ENCODE data around the gene TNRC18.

The TNRC18 gene

DNA sequence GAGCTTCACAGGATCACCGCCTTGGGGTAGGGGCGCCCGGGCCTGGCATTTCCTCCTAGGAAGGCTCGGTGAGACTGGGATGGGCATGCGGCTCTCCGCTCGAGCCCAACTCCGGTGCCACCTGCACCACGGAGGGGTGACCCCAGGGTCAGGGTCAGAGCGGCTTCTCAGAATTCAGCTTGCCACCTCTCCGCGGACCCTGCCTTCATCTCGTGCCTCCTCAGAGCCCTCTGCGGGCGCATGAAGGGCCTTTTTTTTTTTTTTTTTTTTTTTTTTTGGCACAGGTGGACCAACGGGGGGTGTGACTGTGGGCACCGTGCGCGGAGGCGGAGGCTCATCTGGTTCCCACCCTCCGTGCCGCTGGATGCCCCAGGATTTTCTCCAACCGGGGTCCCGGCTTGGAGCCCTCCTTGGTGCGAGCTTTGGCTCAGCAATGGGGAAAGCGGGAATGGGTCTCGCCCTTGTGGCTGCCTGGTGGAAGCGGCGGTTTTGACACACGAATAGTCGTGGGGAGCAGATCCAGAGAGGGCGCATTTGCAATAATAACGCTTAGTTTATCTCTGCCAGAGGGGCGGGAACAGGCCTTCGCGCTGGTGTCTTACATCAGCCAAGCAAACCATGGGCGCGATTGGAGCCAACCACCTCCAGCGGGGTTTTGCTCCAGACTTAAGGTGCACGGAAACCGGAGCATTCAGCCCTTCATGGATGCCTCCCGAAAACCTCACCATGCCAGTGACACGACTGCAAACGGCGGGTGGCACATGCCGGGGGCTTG is 5.0 kb upstream of the TNRC18 start:
- DNase-seq (ENCODE audit: low spot score) = no peak

DNA sequence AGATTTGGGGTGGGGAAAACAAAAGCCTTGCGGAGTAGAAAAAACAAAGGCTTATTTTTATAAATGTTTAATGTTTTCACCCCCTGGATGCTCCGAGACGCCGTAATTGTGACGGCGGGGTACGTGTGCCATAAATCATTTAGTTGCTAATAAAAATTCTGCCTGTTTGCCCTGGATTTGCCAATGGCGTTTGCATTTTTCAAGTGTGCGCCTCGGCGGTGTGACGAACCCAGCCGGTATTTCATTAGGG is 2.5 kb upstream of the TNRC18 start:
- DNase-seq (ENCODE audit: low spot score) = no peak

GRCh38 chr7:5425507-5426225 is 2.0 kb upstream of the TNRC18 start:
- no peak for DNase-seq (ENCODE audit: low spot score)

GRCh38 chr7:5424749-5425506 is 1.3 kb upstream of the TNRC18 start:
- no peak for DNase-seq (ENCODE audit: low spot score)

GRCh38 chr7:5423976-5424748 is 528 bp upstream of the TNRC18 start:
- peak; percentile 46 for DNase-seq (ENCODE audit: low spot score)

- no peak for DNase-seq (ENCODE audit: low spot score)
Measured at GRCh38 chr7:5422396-5423305, 983 bp downstream of the TNRC18 start.

DNA sequence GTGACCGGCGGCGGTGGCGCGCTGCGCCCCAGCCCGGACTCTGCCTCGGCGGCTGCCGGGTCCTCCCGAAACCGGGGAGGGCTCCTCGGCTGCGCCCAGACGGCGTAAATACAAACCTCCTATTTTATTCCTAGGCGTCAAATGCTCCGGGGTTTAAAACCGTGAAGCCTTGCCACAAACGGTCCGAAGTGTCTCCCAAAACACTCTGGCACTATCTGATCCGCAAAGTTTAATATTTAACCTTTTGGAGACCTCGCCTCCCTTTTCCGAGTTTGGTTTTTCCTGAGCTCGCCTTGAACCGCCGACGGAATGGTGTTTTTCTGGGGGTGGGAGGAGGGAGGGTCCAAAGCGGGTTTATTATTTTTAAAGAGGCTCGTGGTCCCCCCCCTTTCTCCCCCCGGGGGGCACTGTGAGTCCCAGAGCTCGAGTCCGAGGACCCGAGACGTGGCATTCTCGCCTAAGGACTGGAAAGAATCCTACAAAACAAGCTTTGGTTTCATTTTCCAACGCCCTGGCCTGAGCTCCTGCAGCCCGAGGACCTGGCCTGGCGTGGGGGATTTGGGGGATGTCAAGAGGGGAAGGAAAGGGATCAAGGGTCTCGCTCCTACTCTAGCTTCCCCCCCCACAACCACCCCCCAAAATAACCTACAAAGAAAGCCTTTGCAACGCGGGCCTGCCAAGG is 1.8 kb downstream of the TNRC18 start:
- DNase-seq (ENCODE audit: low spot score) = no peak

GRCh38 chr7:5420881-5421713 is 2.5 kb downstream of the TNRC18 start:
- DNase-seq (ENCODE audit: low spot score) = no peak

DNA sequence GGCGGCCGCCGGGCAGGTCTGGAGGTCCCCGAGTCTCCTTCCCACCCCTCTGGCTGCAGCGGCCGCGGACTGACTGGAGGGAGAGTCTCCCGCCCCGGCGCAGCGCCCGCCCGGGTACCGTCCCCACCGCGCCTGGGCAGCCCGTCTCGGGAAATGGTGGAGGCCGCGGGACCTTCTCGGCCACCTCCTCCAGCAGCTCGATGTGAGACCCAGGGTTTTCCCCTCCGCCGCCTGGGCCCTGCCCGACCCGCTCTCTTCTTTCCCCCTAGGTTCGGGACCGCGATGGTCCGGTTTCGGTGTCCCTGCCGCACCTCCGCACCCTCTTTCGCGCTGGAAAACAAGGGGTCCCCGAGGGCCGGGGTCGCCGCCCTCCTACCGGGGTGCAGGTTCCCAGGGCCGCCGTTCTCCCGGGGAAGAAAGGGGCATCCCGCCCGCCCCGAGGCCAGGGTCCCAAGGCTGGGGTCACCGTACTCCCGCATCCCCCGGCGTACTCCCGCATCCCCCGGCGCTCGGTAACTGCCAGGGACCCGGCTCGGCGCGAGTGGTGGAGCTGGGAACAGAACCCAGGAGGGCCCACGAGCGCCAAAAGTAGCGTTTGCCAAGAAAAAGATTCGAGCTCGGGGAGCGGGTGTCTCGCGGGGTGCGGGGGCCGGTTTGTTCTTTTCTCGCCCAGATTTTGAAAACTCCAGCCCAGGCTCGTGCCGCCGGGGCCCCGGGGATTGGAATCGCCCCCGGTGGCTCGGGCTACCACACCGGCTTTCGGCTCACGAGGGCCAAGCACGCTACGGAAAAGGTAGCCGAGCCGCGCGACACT is 3.4 kb downstream of the TNRC18 start:
- DNase-seq (ENCODE audit: low spot score) = no peak

- DNase-seq (ENCODE audit: low spot score) = no peak
Measured at GRCh38 chr7:5419539-5420066, 4.0 kb downstream of the TNRC18 start.

- DNase-seq (ENCODE audit: low spot score) = no peak
Measured at GRCh38 chr7:5418285-5418582, 5.4 kb downstream of the TNRC18 start.

- no peak for DNase-seq (ENCODE audit: low spot score)
Measured at GRCh38 chr7:5417106-5418071, 6.2 kb downstream of the TNRC18 start.

- no peak for DNase-seq (ENCODE audit: low spot score)
Measured at GRCh38 chr7:5414916-5415315, 8.7 kb downstream of the TNRC18 start.

DNA sequence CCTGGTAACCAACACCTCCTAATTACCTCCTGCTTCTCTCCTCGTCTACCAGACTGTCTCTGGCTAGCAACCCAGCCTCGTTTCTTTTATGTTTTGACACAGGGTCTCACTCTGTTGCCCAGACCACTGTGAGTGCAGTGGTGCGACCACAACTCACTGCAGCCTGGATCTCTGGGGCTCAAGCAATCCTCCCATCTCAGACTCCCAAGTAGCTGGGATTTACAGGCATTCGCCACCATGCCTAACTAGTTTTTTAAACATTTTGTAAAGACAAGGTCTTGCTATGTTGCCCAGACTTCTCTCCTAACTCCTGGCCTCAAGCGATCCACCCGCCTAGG is 10.2 kb downstream of the TNRC18 start:
- no peak for DNase-seq (ENCODE audit: low spot score)

- no peak for DNase-seq (ENCODE audit: low spot score)
Measured at GRCh38 chr7:5408777-5409176, 14.9 kb downstream of the TNRC18 start.

DNA sequence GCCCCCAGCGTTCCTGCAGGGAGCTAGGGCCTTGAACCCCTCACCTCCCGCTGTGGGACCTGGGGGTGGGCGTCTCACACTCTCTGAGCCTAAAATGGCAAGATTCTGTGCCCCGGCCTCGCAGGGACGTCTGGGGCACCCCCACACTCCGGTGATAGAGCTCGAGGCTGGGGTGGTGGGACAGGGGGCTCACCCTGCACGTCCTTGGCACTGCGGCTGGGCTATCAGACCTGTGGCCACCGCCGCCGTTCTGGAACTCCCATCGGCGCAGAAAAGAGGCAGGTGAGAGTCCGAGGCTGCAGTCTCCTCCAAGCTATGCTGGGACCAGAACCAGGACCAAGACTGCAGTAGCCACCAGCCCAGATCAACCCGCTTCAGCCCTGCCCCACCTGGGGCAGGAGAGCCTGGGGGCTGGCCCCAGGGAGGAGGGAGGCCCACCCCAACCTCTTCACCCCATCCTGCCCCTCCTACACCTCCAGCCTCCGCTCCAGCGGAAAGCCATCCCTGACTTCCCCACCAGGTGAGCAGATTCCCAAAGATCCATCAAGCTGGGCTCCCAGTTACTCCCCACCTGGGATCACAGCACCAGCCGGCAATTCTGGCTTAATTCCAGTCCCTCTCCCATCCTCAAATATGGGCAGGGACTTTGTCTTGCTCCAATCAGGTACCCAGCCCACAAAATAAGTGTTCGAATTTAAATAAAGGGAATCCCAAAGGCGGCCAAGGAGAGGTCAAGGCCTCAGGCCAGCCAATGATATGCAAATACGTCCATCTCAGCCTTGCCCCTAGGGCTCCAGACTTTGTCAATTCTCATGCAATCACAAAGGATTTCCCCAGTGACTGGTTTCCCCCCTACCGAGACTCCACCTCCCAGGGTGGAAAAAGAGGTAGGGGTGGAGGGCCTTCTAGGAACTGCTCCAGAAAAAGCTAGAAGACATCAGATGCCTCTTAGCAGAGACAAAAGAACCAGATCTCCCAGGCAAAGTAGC is 16.4 kb downstream of the TNRC18 start:
- no peak for DNase-seq (ENCODE audit: low spot score)

GRCh38 chr7:5404421-5404826 is 19.2 kb downstream of the TNRC18 start:
- no peak for DNase-seq (ENCODE audit: low spot score)
